GM12874 (cell line): Measurements from ENCODE around the gene ZNF511.

Source experiments
- TF ChIP-seq, protein P1 (sequence below): IDR thresholded peaks from 2 replicates; pipeline ENCODE4 v1.5.1; 2011; ENCODE audit warnings: low read depth, mild to moderate bottlenecking, control low read depth, low read length, moderate library complexity; ENCODE audit not compliant: insufficient read depth

ZNF511 gene

DNA sequence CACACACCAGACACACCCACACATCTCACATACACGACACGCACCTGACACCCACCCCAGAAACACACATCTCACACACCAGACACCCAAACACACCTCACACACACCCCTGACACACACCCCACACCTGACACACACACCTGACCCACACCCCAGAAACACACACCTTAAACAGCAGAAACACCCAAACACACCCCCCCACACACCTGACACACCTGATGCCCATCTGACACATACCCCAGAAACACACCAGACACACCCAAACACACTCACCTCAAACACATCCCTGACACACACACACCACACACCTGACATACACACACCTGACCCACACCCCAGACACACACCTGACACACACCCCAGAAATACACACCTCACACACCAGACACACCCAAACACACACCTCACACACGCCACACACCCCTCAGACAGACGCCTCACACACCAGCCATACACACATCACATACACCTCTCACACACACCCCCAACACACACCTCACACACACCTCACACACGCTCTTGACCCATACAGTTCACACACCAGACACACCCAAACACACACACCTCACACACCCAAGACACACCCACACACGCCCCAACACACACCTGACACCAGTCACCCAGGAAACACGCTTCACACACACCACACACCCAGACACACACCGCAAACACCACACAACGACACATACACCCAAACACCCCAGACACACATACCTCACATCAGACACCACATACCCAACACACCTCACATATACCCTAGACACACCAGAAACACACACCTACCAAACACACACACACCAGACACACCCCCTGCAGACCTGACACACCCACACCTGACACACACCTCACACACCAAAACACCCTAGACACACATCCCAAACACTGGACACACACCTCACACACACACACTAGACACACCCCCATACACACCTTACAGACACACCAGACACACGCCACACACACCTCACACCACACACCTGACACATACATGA, 29.7 kb downstream of the ZNF511 start:
- TF ChIP-seq, protein P1, sequence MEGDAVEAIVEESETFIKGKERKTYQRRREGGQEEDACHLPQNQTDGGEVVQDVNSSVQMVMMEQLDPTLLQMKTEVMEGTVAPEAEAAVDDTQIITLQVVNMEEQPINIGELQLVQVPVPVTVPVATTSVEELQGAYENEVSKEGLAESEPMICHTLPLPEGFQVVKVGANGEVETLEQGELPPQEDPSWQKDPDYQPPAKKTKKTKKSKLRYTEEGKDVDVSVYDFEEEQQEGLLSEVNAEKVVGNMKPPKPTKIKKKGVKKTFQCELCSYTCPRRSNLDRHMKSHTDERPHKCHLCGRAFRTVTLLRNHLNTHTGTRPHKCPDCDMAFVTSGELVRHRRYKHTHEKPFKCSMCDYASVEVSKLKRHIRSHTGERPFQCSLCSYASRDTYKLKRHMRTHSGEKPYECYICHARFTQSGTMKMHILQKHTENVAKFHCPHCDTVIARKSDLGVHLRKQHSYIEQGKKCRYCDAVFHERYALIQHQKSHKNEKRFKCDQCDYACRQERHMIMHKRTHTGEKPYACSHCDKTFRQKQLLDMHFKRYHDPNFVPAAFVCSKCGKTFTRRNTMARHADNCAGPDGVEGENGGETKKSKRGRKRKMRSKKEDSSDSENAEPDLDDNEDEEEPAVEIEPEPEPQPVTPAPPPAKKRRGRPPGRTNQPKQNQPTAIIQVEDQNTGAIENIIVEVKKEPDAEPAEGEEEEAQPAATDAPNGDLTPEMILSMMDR = no peak

GRCh38 chr10:133339708-133340380, 31.1 kb downstream of the ZNF511 start:
- TF ChIP-seq, protein P1 = no peak

GRCh38 chr10:133341983-133342382, 33.3 kb downstream of the ZNF511 start:
- TF ChIP-seq, protein P1 = no peak

DNA sequence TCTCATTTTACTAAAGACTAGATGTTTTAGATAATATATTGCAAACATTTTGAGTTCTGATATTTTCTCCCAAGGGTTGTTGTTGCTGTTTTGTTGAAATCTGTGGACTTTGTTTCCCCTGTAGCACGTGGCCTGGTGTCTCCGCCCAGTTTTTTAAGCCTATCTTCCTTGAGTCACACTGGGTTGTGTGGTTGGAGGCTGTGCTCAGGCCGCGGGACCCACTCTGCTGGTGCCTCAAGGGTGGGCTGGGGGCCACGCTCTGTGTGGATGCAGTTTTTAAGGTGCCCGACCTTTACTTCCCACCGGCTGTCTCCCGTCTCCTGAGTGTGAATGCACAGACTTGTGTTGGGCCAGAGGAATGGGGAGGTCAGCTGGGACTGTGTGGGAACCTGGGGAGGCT, 34.2 kb downstream of the ZNF511 start:
- TF ChIP-seq, protein P1 = no peak

DNA sequence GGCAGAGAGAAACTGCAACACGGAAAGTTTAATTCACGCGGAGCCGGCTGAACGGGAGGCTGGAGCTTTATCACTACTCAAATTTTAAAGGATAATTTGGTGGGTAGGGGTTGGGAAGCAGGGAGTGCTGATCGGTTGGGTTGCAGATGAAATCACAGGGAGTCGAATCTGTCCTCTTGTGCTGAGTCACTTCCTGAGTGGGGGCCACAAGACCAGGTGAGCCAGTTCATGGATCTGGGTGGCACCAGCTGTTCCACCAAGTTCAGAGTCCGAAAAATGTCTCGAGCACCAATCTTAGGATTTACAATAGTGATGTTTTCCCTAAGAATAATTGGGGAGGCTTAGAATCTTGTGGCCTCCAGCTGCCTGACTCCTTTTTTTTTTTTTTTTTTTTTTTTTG, 34.8 kb downstream of the ZNF511 start:
- TF ChIP-seq, protein P1 = no peak

- TF ChIP-seq, protein P1 = no peak
These were observed 35.5 kb downstream of the ZNF511 start for GRCh38 chr10:133344236-133344635.

- TF ChIP-seq, protein P1 = no peak
These were observed 37.7 kb downstream of the ZNF511 start for GRCh38 chr10:133346413-133346812.
